Panc1 (cell line): ENCODE measurements around the gene MAP3K1. TPM values are rescaled to one million over a fixed set of nuclear protein-coding genes. Genes with fewer than 3 reads are reported as not detected.
"Not testable (repeated sequence)": the region's sequence is repeated elsewhere in the genome, so short reads cannot be mapped to it uniquely, and the experiment has no call there.

Experiments used
- ATAC-seq: fragments of 200-7000 bp; cut with Tn5 transposase; 2 replicates; pipeline ENCODE4 v1.9.1; 2020; ENCODE audit warnings: mild to moderate bottlenecking, moderate library complexity
- BruUV-seq: library from RNA; stranded (reverse); fragments of 400-500 nt; replicated peaks from 2 replicates; lab custom pipeline; 2021; lab: Mats Ljungman, UMichigan
- CTCF ChIA-PET: fragments of 300-600 bp; sonication (Branson Sonifier 250); formaldehyde crosslinking; loops from one replicate; lab custom pipeline; 2022; ENCODE audit warnings: antibody characterized with exemption; lab: Charles Lee
- POLR2A ChIA-PET: fragments of 300-600 bp; sonication (Branson Sonifier 250); formaldehyde crosslinking; loops from one replicate; lab custom pipeline; 2022; ENCODE audit warnings: antibody characterized with exemption; lab: Charles Lee
- DNase-seq: peaks from one replicate; pipeline ENCODE4 v3.0.0-alpha.2; 2010; ENCODE audit warnings: low read depth, low spot score
- H3K27ac ChIP-seq: 2 replicates; pipeline ENCODE4 v1.5.1; 2011; ENCODE audit warnings: mild to moderate bottlenecking, low read length, inconsistent platforms
- H3K27me3 ChIP-seq: fragments of 200-500 bp; sonication (Bioruptor generic); 2 replicates; pipeline ENCODE4 v1.6.0; 2014; ENCODE audit warnings: low read length, inconsistent platforms; ENCODE audit not compliant: control insufficient read depth, insufficient read depth
- H3K36me3 ChIP-seq: fragments of 200-500 bp; sonication (Bioruptor generic); 2 replicates; pipeline ENCODE4 v1.5.1; 2014; ENCODE audit warnings: inconsistent platforms, mild to moderate bottlenecking, low read length, moderate library complexity; ENCODE audit not compliant: control insufficient read depth, insufficient read depth
- H3K4me1 ChIP-seq: 2 replicates; pipeline ENCODE4 v1.5.1; 2011; ENCODE audit warnings: inconsistent platforms, mild to moderate bottlenecking, low read length, moderate library complexity; ENCODE audit not compliant: control insufficient read depth, insufficient read depth
- H3K4me3 ChIP-seq, 2 experiments: 2 replicates each; pipeline ENCODE4 v1.5.1; 2011 to 2012; ENCODE audit warnings: low read depth in 2 of 2, low read length in 2 of 2, mild to moderate bottlenecking in 2 of 2, inconsistent platforms in 1 of 2, moderate library complexity in 1 of 2
- H3K9me3 ChIP-seq: fragments of 200-500 bp; sonication (Bioruptor generic); 2 replicates; pipeline ENCODE4 v1.5.1; 2014; ENCODE audit warnings: low read depth, mild to moderate bottlenecking, inconsistent platforms, low read length, moderate library complexity; ENCODE audit not compliant: control insufficient read depth, insufficient read depth
- CTCF ChIP-seq: fragments of 450-650 bp; IDR thresholded peaks from 2 replicates; pipeline ENCODE4 v1.5.1; 2017; ENCODE audit warnings: mild to moderate bottlenecking
- POLR2AphosphoS5 ChIP-seq: IDR thresholded peaks from 2 replicates; pipeline ENCODE4 v1.6.1; 2012; ENCODE audit warnings: mild to moderate bottlenecking, low read depth, low read length, moderate library complexity
- REST ChIP-seq, 2 experiments: IDR thresholded peaks; 2 replicates each; pipeline ENCODE4 v1.6.1; 2011 to 2012; ENCODE audit warnings: low read depth in 2 of 2, control low read depth in 1 of 2, low read length in 1 of 2, mild to moderate bottlenecking in 1 of 2, moderate library complexity in 1 of 2; ENCODE audit not compliant: insufficient read depth in 1 of 2
- SIN3A ChIP-seq: IDR thresholded peaks from 2 replicates; pipeline ENCODE4 v1.6.1; 2012; ENCODE audit warnings: low read depth, mild to moderate bottlenecking, low read length, moderate library complexity, borderline replicate concordance; ENCODE audit not compliant: insufficient read depth
- TCF7L2 ChIP-seq: IDR thresholded peaks from 2 replicates; pipeline ENCODE4 v1.6.1; 2011; ENCODE audit warnings: mild to moderate bottlenecking, low read depth, low read length, inconsistent platforms
- in situ Hi-C: cut with HindIII; loops from 2 replicates; pipeline ENCODE4 v1.10.0; 2016; ENCODE audit warnings: low sequenced_read_pairs, low pct_unique_long_range_greater_than_20kb
- intact Hi-C: fragments of 100-400 bp; cut with micrococcal nuclease; formaldehyde crosslinking; loops from one replicate; pipeline ENCODE4 v1.10.0; 2022; ENCODE audit not compliant: unreplicated experiment
- total RNA-seq: library from RNA; stranded (reverse); gene quantifications from one replicate; pipeline ENCODE4 v1.2.1, GENCODE V29; 2021; ENCODE audit not compliant: unreplicated experiment

MAP3K1 gene
- total RNA-seq, 1 experiment from 2014 or later: 6.2 TPM

- no peak for TF ChIP-seq CTCF
- TF ChIP-seq TCF7L2: no peak
- TF ChIP-seq REST (IDR thresholded peaks at IDR 0.05; ENCODE audit: insufficient read depth in 1 of 2, low read depth in 2 of 2, low read length in 1 of 2): no peak
- no peak for TF ChIP-seq POLR2AphosphoS5
- no peak for TF ChIP-seq SIN3A
- Histone ChIP-seq H3K9me3 (no peaks in the 10 kb centered on the region), H3K4me1 (no peaks in the 10 kb centered on the region), H3K36me3 (no peaks in the 10 kb centered on the region), H3K27ac (no peak overlapping the region), H3K27me3 (peaks cover 3% of the 10 kb centered on the region; the same call in 1 of the 2 replicates), H3K4me3 (no peak overlapping the region)
- in situ Hi-C loops (no loop called here), intact Hi-C loops (no loop called here)
- no TSS peak for BruUV-seq
- ChIA-PET POLR2A (interaction anchor here (0.6 kb wide), 1 partner anchor 36 kb away, joined by 4 read pairs; no protein-coding TSS in a partner anchor), CTCF (no interaction called here)
- DNase-seq (no peak), ATAC-seq (no peak)
Observed at GRCh38 chr5:56774957-56775356, 40.4 kb upstream of the MAP3K1 start.

GRCh38 chr5:56776212-56776846, 39.0 kb upstream of the MAP3K1 start:
- intact Hi-C loops, H3K27me3 ChIP-seq, H3K36me3 ChIP-seq, DNase-seq, POLR2A ChIA-PET, H3K4me1 ChIP-seq, H3K27ac ChIP-seq, ATAC-seq, in situ Hi-C loops, H3K4me3 ChIP-seq, BruUV-seq, H3K9me3 ChIP-seq, CTCF ChIA-PET: not testable (repeated sequence)

- ATAC-seq (no peak), DNase-seq (no peak)
- Histone ChIP-seq H3K27me3 (peaks cover 6% of the 10 kb centered on the region), H3K4me1 (no peaks in the 10 kb centered on the region), H3K27ac (no peak overlapping the region), H3K4me3 (no peak overlapping the region), H3K9me3 (no peaks in the 10 kb centered on the region), H3K36me3 (no peaks in the 10 kb centered on the region)
- in situ Hi-C loops: no loop called here
- TF ChIP-seq SIN3A: no peak
- TF ChIP-seq CTCF: no peak
- no peak for TF ChIP-seq REST (IDR thresholded peaks at IDR 0.05; ENCODE audit: insufficient read depth in 1 of 2, low read depth in 2 of 2, low read length in 1 of 2)
- TF ChIP-seq POLR2AphosphoS5: no peak
- no peak for TF ChIP-seq TCF7L2
- ChIA-PET CTCF (no interaction called here), POLR2A (no interaction called here)
- BruUV-seq: no TSS peak
- intact Hi-C loops: no loop called here
Observed at GRCh38 chr5:56783261-56783660, 32.1 kb upstream of the MAP3K1 start.
